HL-60 (cell line): Measurements from ENCODE around the gene EXOC6B.

ENCODE experiments used
- DNase-seq, 2 experiments: peaks; one replicate each; pipeline ENCODE4 v3.0.0-alpha.2; 2010 to 2020; ENCODE audit warnings: low read depth in 1 of 2, low spot score in 1 of 2
- H3K27ac ChIP-seq: fragments of 250-450 bp; sonication (Bioruptor Pico); replicated peaks from 2 replicates; pipeline ENCODE4 v1.5.1; 2020; ENCODE audit warnings: mild to moderate bottlenecking, moderate library complexity
- H3K27me3 ChIP-seq: fragments of 250-450 bp; sonication (Bioruptor Pico); 2 replicates; pipeline ENCODE4 v1.5.1; 2021; ENCODE audit warnings: mild to moderate bottlenecking, moderate library complexity; ENCODE audit not compliant: insufficient read depth, poor library complexity, severe bottlenecking
- H3K4me3 ChIP-seq: replicated peaks from 2 replicates; pipeline ENCODE4 v1.5.1; 2011; ENCODE audit warnings: mild to moderate bottlenecking, control low read depth, low read length; ENCODE audit not compliant: insufficient read depth
- CTCF ChIP-seq: IDR thresholded peaks from one replicate; pipeline ENCODE4 v1.5.1; 2011; ENCODE audit warnings: low read length, control low read depth, inconsistent platforms; ENCODE audit not compliant: insufficient read depth
- GABPA ChIP-seq: IDR thresholded peaks from 2 replicates; pipeline ENCODE4 v1.6.1; 2012; ENCODE audit warnings: low read depth
- POLR2AphosphoS5 ChIP-seq: IDR thresholded peaks from 2 replicates; pipeline ENCODE4 v1.6.1; 2012; ENCODE audit warnings: low read depth
- REST ChIP-seq: IDR thresholded peaks from 2 replicates; pipeline ENCODE4 v1.6.1; 2012; ENCODE audit warnings: low read depth; ENCODE audit not compliant: insufficient replicate concordance
- SPI1 ChIP-seq: IDR thresholded peaks from 2 replicates; pipeline ENCODE4 v1.6.1; 2012; ENCODE audit warnings: low read depth, mild to moderate bottlenecking, borderline replicate concordance

The EXOC6B gene

GRCh38 chr2:72367530-72368225 is 458.2 kb downstream of the EXOC6B start:
- Histone ChIP-seq H3K27ac (no peak overlapping the region), H3K4me3 (no peak overlapping the region), H3K27me3 (no peaks in the 10 kb centered on the region)
- DNase-seq, result no peak
- TF ChIP-seq POLR2AphosphoS5 (no peak), SPI1 (no peak), GABPA (no peak), CTCF (no peak), REST (no peak)

- TF ChIP-seq POLR2AphosphoS5, result no peak
- TF ChIP-seq CTCF, result no peak
- TF ChIP-seq GABPA, result no peak
- no peak for TF ChIP-seq REST
- DNase-seq, result no peak
- Histone ChIP-seq H3K27ac (no peak overlapping the region), H3K27me3 (no peaks in the 10 kb centered on the region), H3K4me3 (no peak overlapping the region)
Measured at GRCh38 chr2:72363406-72363805, 462.4 kb downstream of the EXOC6B start.

GRCh38 chr2:72362733-72363132 is 463.1 kb downstream of the EXOC6B start:
- no peak overlapping the region for H3K27ac ChIP-seq
- no peaks in the 10 kb centered on the region for H3K27me3 ChIP-seq
- DNase-seq, result no peak
- no peak overlapping the region for H3K4me3 ChIP-seq
- TF ChIP-seq POLR2AphosphoS5 (no peak), GABPA (no peak), SPI1 (peak; percentile 41; the same call in 1 of the 2 replicates), CTCF (no peak)

GRCh38 chr2:72361521-72361920 is 464.3 kb downstream of the EXOC6B start:
- Histone ChIP-seq H3K27ac (no peak overlapping the region), H3K4me3 (no peak overlapping the region), H3K27me3 (no peaks in the 10 kb centered on the region)
- TF ChIP-seq CTCF (no peak), REST (no peak), POLR2AphosphoS5 (no peak), SPI1 (no peak), GABPA (no peak)
- no peak for DNase-seq
